Neural progenitor cell (in vitro differentiated cells): ENCODE results near the gene PGAP3.

Experiments used
- EZH2 ChIP-seq: fragments of 200-600 bp; sonication (generic); IDR thresholded peaks from 2 replicates; pipeline ENCODE4 v1.6.1; 2017; ENCODE audit warnings: antibody characterized with exemption, mild to moderate bottlenecking, moderate library complexity
- TF ChIP-seq, protein P1 (sequence below): fragments of 200-600 bp; sonication (generic); IDR thresholded peaks from 2 replicates; pipeline ENCODE4 v1.5.1; 2017; ENCODE audit warnings: antibody characterized with exemption, mild to moderate bottlenecking

DNA sequence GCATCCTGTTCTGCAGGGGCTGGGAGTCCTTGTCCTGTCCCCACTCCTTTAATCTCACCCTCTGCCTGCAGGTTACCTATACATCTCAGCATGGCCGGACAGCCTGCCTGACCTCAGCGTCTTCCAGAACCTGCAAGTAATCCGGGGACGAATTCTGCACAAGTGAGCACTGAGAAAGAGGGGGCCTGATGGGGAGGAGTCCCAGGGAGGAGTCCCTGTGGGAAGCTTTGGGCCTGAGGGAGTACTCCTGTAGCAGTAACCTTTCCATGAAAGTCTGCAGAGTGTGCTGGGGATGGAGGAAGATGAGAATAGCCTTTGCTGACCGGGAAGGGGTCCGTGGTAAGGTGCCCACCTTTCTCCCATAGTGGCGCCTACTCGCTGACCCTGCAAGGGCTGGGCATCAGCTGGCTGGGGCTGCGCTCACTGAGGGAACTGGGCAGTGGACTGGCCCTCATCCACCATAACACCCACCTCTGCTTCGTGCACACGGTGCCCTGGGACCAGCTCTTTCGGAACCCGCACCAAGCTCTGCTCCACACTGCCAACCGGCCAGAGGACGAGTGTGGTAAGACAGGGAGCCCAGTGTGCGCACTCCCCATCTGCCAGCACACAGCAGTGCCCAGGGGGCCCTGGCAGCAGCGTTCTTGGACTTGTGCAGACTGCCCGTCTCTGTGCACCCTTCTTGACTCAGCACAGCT lies 27.7 kb upstream of the PGAP3 start:
- TF ChIP-seq, protein P1, sequence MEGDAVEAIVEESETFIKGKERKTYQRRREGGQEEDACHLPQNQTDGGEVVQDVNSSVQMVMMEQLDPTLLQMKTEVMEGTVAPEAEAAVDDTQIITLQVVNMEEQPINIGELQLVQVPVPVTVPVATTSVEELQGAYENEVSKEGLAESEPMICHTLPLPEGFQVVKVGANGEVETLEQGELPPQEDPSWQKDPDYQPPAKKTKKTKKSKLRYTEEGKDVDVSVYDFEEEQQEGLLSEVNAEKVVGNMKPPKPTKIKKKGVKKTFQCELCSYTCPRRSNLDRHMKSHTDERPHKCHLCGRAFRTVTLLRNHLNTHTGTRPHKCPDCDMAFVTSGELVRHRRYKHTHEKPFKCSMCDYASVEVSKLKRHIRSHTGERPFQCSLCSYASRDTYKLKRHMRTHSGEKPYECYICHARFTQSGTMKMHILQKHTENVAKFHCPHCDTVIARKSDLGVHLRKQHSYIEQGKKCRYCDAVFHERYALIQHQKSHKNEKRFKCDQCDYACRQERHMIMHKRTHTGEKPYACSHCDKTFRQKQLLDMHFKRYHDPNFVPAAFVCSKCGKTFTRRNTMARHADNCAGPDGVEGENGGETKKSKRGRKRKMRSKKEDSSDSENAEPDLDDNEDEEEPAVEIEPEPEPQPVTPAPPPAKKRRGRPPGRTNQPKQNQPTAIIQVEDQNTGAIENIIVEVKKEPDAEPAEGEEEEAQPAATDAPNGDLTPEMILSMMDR = no peak
- no peak for TF ChIP-seq EZH2
